Smooth muscle cell of the pulmonary artery (primary cell): Measurements from ENCODE around the gene LAYN. TPM values are rescaled to one million over a fixed set of nuclear protein-coding genes. Genes with fewer than 3 reads are reported as not detected.

ENCODE experiments used
- total RNA-seq: library from RNA; depleted of rRNA; stranded (reverse); fragments of >200 nt; gene quantifications from 2 replicates; pipeline ENCODE4 v1.2.3, GENCODE V29; 2014

LAYN gene, protein sequence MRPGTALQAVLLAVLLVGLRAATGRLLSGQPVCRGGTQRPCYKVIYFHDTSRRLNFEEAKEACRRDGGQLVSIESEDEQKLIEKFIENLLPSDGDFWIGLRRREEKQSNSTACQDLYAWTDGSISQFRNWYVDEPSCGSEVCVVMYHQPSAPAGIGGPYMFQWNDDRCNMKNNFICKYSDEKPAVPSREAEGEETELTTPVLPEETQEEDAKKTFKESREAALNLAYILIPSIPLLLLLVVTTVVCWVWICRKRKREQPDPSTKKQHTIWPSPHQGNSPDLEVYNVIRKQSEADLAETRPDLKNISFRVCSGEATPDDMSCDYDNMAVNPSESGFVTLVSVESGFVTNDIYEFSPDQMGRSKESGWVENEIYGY
- total RNA-seq, result 21.2 and 35.2 TPM in 2 replicates

GRCh38 chr11:111540114-111540936 lies at the start of gene LAYN:
Gene LAYN (plus strand): TSS chr11:111540720. CDS start chr11:111540844, 124 bp downstream.

GRCh38 chr11:111512296-111513239 lies 28.0 kb upstream of the LAYN start, which contains the start of gene BTG4:
Gene BTG4 (minus strand): TSS chr11:111512386. CDS start chr11:111498776, 13,610 bp downstream.

DNA sequence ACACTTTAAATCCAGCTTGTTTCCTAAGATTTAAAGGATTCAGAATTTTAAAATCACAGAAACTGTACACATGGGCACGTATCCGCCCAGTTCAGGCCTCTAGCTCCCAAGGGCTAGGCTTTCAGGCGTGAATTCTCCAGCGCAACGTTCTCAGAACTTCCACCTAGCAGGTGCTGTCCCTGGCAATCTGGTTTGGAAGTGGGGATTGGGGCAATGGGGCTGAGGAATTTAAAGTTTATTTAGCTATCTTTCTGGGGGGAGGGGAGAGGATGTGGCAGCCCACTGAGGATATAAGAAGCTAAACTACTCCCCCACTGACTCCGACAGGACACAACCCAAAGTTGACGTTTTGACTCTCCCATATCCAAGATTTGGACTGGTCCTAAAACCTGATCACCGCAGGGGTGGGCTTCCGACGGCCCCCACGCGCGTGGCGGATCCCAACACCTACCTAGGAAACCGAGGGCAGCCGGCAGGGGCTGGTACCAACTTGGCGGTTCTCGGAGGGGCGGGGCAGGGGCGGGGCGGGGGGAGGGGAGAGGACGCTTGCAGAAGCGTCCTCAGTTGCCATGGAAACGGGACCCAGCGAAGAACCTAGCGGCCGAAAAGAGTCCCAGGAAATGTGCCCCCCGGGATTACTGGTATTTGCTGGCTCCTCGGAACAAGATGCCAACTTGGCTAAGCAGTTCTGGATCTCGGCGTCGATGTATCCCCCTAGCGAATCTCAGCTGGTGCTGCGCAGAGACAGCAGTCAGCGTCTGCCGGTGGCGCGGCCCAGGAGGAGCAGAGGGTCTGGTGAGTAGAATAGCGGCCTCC lies 26.1 kb upstream of the LAYN start, which contains the start of gene HOATZ:
Gene HOATZ (plus strand): TSS at position 563 of the 816 bp plus-strand sequence. CDS start 7 bp downstream, at position 570.

GRCh38 chr11:111601979-111602864 lies 61.7 kb downstream of the LAYN start, which contains the start of gene SIK2:
Gene SIK2 (plus strand): TSS chr11:111602449. CDS start chr11:111602564, 115 bp downstream.

Other genes with a start within 250 kb of the LAYN start
- gene POU2AF3, start 242.2 kb upstream of the LAYN start, total RNA-seq, result not detected in 2 replicates
- gene POU2AF1, start 161.4 kb upstream of the LAYN start, total RNA-seq, result not detected in 2 replicates
- not detected in 2 replicates for gene BTG4, start 28.3 kb upstream of the LAYN start, total RNA-seq
- not detected in 2 replicates for gene HOATZ, start 25.9 kb upstream of the LAYN start, total RNA-seq
- 13.1 and 16.0 TPM in 2 replicates for gene SIK2, start 61.7 kb downstream of the LAYN start, total RNA-seq
- 28.5 and 29.1 TPM in 2 replicates for gene PPP2R1B, start 225.7 kb downstream of the LAYN start, total RNA-seq